Panc1 (cell line): ENCODE measurements around the gene OR2V1. TPM values are rescaled to one million over a fixed set of nuclear protein-coding genes. Genes with fewer than 3 reads are reported as not detected.

Source experiments
- ATAC-seq: fragments of 200-7000 bp; cut with Tn5 transposase; 2 replicates; pipeline ENCODE4 v1.9.1; 2020; ENCODE audit warnings: mild to moderate bottlenecking, moderate library complexity
- BruUV-seq: library from RNA; stranded (reverse); fragments of 400-500 nt; replicated peaks from 2 replicates; lab custom pipeline; 2021; lab: Mats Ljungman, UMichigan
- CTCF ChIA-PET: fragments of 300-600 bp; sonication (Branson Sonifier 250); formaldehyde crosslinking; loops from one replicate; lab custom pipeline; 2022; ENCODE audit warnings: antibody characterized with exemption; lab: Charles Lee
- POLR2A ChIA-PET: fragments of 300-600 bp; sonication (Branson Sonifier 250); formaldehyde crosslinking; loops from one replicate; lab custom pipeline; 2022; ENCODE audit warnings: antibody characterized with exemption; lab: Charles Lee
- DNase-seq: peaks from one replicate; pipeline ENCODE4 v3.0.0-alpha.2; 2010; ENCODE audit warnings: low read depth, low spot score
- H3K27ac ChIP-seq: 2 replicates; pipeline ENCODE4 v1.5.1; 2011; ENCODE audit warnings: mild to moderate bottlenecking, low read length, inconsistent platforms
- H3K27me3 ChIP-seq: fragments of 200-500 bp; sonication (Bioruptor generic); 2 replicates; pipeline ENCODE4 v1.6.0; 2014; ENCODE audit warnings: low read length, inconsistent platforms; ENCODE audit not compliant: control insufficient read depth, insufficient read depth
- H3K36me3 ChIP-seq: fragments of 200-500 bp; sonication (Bioruptor generic); 2 replicates; pipeline ENCODE4 v1.5.1; 2014; ENCODE audit warnings: inconsistent platforms, mild to moderate bottlenecking, low read length, moderate library complexity; ENCODE audit not compliant: control insufficient read depth, insufficient read depth
- H3K4me1 ChIP-seq: 2 replicates; pipeline ENCODE4 v1.5.1; 2011; ENCODE audit warnings: inconsistent platforms, mild to moderate bottlenecking, low read length, moderate library complexity; ENCODE audit not compliant: control insufficient read depth, insufficient read depth
- H3K4me3 ChIP-seq, 2 experiments: 2 replicates each; pipeline ENCODE4 v1.5.1; 2011 to 2012; ENCODE audit warnings: low read depth in 2 of 2, low read length in 2 of 2, mild to moderate bottlenecking in 2 of 2, inconsistent platforms in 1 of 2, moderate library complexity in 1 of 2
- H3K9me3 ChIP-seq: fragments of 200-500 bp; sonication (Bioruptor generic); 2 replicates; pipeline ENCODE4 v1.5.1; 2014; ENCODE audit warnings: low read depth, mild to moderate bottlenecking, inconsistent platforms, low read length, moderate library complexity; ENCODE audit not compliant: control insufficient read depth, insufficient read depth
- POLR2AphosphoS5 ChIP-seq: IDR thresholded peaks from 2 replicates; pipeline ENCODE4 v1.6.1; 2012; ENCODE audit warnings: mild to moderate bottlenecking, low read depth, low read length, moderate library complexity
- SIN3A ChIP-seq: IDR thresholded peaks from 2 replicates; pipeline ENCODE4 v1.6.1; 2012; ENCODE audit warnings: low read depth, mild to moderate bottlenecking, low read length, moderate library complexity, borderline replicate concordance; ENCODE audit not compliant: insufficient read depth
- TCF7L2 ChIP-seq: IDR thresholded peaks from 2 replicates; pipeline ENCODE4 v1.6.1; 2011; ENCODE audit warnings: mild to moderate bottlenecking, low read depth, low read length, inconsistent platforms
- in situ Hi-C: cut with HindIII; loops from 2 replicates; pipeline ENCODE4 v1.10.0; 2016; ENCODE audit warnings: low sequenced_read_pairs, low pct_unique_long_range_greater_than_20kb
- intact Hi-C: fragments of 100-400 bp; cut with micrococcal nuclease; formaldehyde crosslinking; loops from one replicate; pipeline ENCODE4 v1.10.0; 2022; ENCODE audit not compliant: unreplicated experiment
- total RNA-seq: library from RNA; stranded (reverse); gene quantifications from one replicate; pipeline ENCODE4 v1.2.1, GENCODE V29; 2021; ENCODE audit not compliant: unreplicated experiment
- TF ChIP-seq, protein P1 (sequence below), 2 experiments: IDR thresholded peaks; 2 replicates each; pipeline ENCODE4 v1.6.1; 2011 to 2012; ENCODE audit warnings: low read depth in 2 of 2, control low read depth in 1 of 2, low read length in 1 of 2, mild to moderate bottlenecking in 1 of 2, moderate library complexity in 1 of 2; ENCODE audit not compliant: insufficient read depth in 1 of 2
- TF ChIP-seq, protein P2 (sequence below): fragments of 450-650 bp; IDR thresholded peaks from 2 replicates; pipeline ENCODE4 v1.5.1; 2017; ENCODE audit warnings: mild to moderate bottlenecking

Gene OR2V1
- total RNA-seq, 1 experiment from 2014 or later = not detected

DNA sequence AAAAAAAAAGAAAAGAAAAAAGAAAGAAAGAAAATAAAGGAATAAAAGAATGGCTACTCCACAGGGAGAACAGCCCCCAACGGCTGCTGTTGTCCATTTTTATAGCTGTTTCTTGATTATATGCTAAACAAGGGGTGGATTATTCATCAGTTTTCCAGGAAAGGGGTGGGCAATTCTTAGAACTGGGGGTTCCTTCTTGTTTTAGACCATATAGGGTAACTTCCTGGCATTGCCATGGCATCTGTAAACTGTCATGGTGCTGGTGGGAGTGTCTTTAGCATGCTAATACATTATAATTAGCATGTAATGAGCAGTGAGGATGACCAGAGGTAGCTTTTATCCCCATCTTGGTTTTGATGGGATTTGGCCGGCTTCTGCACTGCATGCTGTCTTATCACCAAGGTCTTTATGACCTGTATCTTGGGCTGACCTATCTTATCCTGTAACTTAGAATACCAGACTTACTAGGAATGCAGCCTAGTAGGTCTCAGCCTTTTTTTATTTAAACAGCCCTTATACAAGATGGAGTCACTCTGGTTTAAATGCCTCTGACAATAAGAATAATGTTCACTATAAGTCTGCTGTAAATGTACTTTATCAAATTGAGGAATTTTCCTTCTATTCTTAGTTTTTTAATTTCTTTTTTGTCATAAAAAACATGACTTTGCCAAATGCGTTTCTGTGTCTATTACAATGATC is 45.4 kb upstream of the OR2V1 start:
- no peaks in the 10 kb centered on the region for H3K27me3 ChIP-seq
- no peak for TF ChIP-seq TCF7L2
- TF ChIP-seq, protein P1, sequence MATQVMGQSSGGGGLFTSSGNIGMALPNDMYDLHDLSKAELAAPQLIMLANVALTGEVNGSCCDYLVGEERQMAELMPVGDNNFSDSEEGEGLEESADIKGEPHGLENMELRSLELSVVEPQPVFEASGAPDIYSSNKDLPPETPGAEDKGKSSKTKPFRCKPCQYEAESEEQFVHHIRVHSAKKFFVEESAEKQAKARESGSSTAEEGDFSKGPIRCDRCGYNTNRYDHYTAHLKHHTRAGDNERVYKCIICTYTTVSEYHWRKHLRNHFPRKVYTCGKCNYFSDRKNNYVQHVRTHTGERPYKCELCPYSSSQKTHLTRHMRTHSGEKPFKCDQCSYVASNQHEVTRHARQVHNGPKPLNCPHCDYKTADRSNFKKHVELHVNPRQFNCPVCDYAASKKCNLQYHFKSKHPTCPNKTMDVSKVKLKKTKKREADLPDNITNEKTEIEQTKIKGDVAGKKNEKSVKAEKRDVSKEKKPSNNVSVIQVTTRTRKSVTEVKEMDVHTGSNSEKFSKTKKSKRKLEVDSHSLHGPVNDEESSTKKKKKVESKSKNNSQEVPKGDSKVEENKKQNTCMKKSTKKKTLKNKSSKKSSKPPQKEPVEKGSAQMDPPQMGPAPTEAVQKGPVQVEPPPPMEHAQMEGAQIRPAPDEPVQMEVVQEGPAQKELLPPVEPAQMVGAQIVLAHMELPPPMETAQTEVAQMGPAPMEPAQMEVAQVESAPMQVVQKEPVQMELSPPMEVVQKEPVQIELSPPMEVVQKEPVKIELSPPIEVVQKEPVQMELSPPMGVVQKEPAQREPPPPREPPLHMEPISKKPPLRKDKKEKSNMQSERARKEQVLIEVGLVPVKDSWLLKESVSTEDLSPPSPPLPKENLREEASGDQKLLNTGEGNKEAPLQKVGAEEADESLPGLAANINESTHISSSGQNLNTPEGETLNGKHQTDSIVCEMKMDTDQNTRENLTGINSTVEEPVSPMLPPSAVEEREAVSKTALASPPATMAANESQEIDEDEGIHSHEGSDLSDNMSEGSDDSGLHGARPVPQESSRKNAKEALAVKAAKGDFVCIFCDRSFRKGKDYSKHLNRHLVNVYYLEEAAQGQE (IDR thresholded peaks at IDR 0.05; ENCODE audit: insufficient read depth in 1 of 2, low read depth in 2 of 2, low read length in 1 of 2) = no peak
- TF ChIP-seq POLR2AphosphoS5 = no peak
- TF ChIP-seq, protein P2, sequence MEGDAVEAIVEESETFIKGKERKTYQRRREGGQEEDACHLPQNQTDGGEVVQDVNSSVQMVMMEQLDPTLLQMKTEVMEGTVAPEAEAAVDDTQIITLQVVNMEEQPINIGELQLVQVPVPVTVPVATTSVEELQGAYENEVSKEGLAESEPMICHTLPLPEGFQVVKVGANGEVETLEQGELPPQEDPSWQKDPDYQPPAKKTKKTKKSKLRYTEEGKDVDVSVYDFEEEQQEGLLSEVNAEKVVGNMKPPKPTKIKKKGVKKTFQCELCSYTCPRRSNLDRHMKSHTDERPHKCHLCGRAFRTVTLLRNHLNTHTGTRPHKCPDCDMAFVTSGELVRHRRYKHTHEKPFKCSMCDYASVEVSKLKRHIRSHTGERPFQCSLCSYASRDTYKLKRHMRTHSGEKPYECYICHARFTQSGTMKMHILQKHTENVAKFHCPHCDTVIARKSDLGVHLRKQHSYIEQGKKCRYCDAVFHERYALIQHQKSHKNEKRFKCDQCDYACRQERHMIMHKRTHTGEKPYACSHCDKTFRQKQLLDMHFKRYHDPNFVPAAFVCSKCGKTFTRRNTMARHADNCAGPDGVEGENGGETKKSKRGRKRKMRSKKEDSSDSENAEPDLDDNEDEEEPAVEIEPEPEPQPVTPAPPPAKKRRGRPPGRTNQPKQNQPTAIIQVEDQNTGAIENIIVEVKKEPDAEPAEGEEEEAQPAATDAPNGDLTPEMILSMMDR = no peak
- no peak for TF ChIP-seq SIN3A
- H3K36me3 ChIP-seq = no peaks in the 10 kb centered on the region
- in situ Hi-C loops = no loop called here
- no peak overlapping the region for H3K27ac ChIP-seq
- DNase-seq = no peak
- no peak overlapping the region for H3K4me3 ChIP-seq
- no peak for ATAC-seq
- H3K9me3 ChIP-seq = no peaks in the 10 kb centered on the region
- no TSS peak for BruUV-seq
- POLR2A ChIA-PET = no interaction called here
- intact Hi-C loops = no loop called here
- peaks cover 7% of the 10 kb centered on the region for H3K4me1 ChIP-seq
- CTCF ChIA-PET = interaction anchor here (0.7 to 0.8 kb wide), 2 partner anchors 9 to 457 kb away, joined by 16 read pairs; no protein-coding TSS in a partner anchor

DNA sequence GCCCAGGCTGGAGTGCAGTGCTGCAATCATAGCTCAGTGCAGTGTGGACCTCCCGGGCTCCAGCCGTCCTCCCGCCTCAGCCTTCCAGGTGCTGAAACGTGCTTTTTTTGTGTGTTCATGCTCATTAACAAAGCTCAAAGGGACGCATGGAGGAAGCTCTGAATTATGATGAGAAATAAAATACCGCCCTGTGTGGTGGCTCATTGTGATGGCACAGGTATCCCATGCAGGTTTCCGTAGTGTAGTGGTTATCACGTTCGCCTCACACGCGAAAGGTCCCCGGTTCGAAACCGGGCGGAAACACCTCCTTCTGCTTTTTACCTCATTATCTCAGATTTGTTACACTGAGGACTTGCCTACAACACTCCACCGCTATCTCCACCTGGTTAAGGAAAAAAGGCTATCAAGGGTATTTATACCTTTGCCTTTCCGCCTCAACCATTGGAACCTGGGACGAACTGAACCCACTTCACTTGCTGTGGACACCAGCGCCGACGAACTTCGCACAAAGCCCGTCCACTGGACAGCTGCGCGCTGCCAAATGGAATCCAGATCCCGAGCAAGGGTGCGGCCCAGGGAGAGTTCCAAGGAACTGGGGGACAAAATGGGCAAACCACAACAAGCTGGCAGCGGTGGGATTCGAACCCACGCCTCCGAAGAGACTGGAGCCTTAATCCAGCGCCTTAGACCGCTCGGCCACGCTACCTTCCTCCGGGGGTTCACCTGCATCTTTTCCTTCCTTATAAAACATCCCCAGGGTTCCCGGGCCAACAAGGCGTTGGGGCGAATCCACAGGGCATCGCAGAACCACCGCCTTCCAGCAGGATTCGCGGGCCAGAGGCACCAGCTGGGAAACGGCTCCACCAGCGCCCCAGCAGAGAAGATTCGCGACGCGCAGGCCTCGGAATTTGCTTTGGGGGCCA is 42.7 kb upstream of the OR2V1 start:
- no TSS peak for BruUV-seq
- in situ Hi-C loops (no loop called here), intact Hi-C loops (no loop called here)
- ATAC-seq = peak; percentile 83
- ChIA-PET POLR2A (no interaction called here), CTCF (interaction anchor here (1.1 to 1.8 kb wide), 2 partner anchors 14 to 130 kb away, joined by 3 to 5 read pairs; no protein-coding TSS in a partner anchor)
- DNase-seq = peak; percentile 95
- Histone ChIP-seq H3K4me3 (peak overlapping the region; percentile 57 to 74), H3K4me1 (peaks cover 11% of the 10 kb centered on the region; the same call in 1 of the 2 replicates), H3K9me3 (no peaks in the 10 kb centered on the region), H3K36me3 (no peaks in the 10 kb centered on the region), H3K27ac (peak overlapping the region; percentile 88), H3K27me3 (no peaks in the 10 kb centered on the region)
- TF ChIP-seq, protein P2 = peak; percentile 45
- TF ChIP-seq, protein P1 (IDR thresholded peaks at IDR 0.05; ENCODE audit: insufficient read depth in 1 of 2, low read depth in 2 of 2, low read length in 1 of 2) = no peak
- TF ChIP-seq TCF7L2 (peak; percentile 79; the same call in 1 of the 2 replicates), POLR2AphosphoS5 (no peak; the same call in 1 of the 2 replicates)
